Measurements from ENCODE around the gene ZSCAN29. TPM values are rescaled to one million over a fixed set of nuclear protein-coding genes. Genes with fewer than 3 reads are reported as not detected.
A peak's percentile ranks its signal among the peaks of the same experiment; 100 is the strongest.

Gene ZSCAN29
- total RNA-seq, 1 donor from 2014 or later: 11.6 TPM

DNA sequence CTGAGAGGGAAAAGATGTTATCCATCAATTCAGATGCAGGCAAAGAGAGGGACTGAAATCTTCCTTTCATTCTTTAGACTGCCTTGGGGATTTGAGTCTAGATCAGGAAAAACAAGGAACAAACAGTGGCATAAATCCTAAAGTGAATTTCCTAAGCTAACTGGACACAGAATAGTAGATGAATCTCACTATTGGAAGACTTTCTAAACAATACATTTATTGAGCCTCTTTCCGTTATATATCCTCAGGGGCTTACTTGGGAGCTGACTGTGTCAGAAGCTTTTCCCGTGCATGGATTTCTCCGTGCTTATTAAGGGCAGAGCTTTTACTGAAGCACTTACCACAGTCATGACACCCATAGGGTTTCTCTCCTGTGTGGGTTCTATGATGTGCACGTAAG lies 10.0 kb downstream of the ZSCAN29 start:
- intact Hi-C loops (cut with micrococcal nuclease): no loop called here
- DNase-seq (no peak), ATAC-seq (no peak)

DNA sequence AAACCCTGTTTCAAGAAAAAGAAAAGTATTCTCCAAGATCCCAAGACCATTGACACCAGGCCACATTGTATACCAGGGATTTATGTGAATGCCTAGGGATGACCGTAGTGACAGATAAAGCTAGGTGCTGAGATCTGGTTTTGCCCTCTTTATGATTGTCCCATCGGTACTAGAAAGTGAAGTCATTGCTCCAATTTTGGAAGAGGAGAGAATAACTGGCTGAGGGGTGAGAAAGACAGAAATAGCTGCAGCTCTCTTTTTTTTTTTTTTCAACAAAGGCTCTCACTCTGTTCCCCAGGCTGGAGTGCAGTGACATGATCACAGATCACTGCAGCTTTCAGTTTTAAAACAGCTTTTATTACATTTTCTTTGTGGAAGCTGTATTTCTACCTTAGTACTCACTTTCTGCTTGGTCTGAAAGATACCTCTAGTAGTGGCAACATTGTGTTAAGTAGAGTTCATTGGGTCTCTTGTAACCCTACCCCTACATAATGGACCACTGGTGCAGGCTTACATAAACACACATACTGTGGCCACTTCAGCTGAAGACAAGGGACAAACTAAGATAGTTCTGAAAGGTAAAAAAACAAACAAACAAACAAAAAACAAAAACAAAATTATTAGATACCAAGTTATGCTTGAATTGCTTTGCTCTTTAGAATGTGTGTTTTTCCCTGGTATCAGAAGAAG lies 18.0 kb downstream of the ZSCAN29 start:
- ATAC-seq (peak; percentile 89), DNase-seq (no peak)
- intact Hi-C loops (cut with micrococcal nuclease): no loop called here

DNA sequence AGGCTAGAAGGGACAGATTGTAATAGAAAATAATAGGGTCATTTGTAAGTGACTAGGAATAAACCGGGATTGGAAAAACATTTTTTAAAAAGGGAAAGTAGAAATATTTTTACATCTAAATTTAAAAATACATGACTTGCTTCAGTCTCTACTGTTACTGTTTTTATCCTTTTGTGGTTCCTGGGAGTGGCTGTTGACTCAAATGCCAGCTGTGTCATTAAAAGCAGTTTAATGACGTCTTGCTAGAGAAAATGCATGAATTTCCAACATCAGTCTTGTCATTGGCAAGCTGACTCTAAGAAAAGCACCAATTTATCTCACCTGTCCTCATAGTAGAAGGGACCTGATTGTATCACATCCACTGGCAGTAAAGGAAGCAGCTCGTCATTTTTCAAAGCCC lies 23.7 kb downstream of the ZSCAN29 start:
- ATAC-seq (no peak), DNase-seq (no peak)
- intact Hi-C loops (cut with micrococcal nuclease): no loop called here

GRCh38 chr15:43346305-43346704 lies 24.5 kb downstream of the ZSCAN29 start:
- intact Hi-C loops (cut with micrococcal nuclease): no loop called here
- DNase-seq: no peak
- ATAC-seq: no peak

- DNase-seq (no peak), ATAC-seq (no peak)
- intact Hi-C loops (cut with micrococcal nuclease): no loop called here
These were observed 40.1 kb downstream of the ZSCAN29 start for GRCh38 chr15:43330780-43331087.

- ATAC-seq (peak; percentile 97), DNase-seq (peak; percentile 94)
- intact Hi-C loops (cut with micrococcal nuclease): no loop called here
These were observed 40.7 kb downstream of the ZSCAN29 start, which contains the start of gene LCMT2 for GRCh38 chr15:43329960-43330779. Gene LCMT2 (minus strand): TSS chr15:43330573. CDS start chr15:43330489, 84 bp downstream.

DNA sequence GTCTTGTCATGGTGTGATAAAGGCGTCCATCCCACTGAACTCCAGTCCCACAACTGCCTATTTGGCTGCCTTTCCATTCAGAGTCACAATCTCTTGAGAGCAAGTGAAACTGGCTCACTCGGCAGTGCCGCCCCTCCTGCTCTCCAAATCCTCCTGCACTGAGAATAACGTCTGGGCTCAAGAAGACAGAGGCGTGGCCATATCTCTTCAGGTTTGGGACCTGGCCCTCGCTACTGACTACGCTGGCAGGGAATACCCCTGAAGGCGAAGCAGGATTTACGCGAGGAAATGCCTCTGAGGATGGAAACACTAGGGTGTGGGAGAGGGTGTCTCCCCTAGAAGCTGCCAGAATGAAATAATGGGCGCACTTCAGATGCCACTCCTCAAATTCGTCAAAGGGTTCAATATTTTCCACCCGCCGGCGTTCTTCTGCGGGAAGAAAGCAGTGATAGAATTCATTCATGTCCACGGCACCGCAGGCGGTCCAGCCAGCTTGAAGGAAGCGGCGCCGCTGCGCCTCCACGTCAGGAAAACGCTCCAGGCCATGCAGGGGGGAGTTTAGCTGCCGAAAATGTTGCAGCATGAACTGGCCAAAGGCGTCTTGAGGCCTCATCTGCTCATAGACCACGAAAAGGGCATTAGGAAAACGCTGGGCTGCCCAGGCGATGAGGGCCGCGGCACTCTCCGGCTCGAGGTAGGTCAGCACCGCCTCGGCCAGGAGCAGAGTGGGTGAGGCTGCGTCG lies 41.5 kb downstream of the ZSCAN29 start:
- peak; percentile 53 for DNase-seq
- intact Hi-C loops (cut with micrococcal nuclease): no loop called here
- ATAC-seq: peak; percentile 25

DNA sequence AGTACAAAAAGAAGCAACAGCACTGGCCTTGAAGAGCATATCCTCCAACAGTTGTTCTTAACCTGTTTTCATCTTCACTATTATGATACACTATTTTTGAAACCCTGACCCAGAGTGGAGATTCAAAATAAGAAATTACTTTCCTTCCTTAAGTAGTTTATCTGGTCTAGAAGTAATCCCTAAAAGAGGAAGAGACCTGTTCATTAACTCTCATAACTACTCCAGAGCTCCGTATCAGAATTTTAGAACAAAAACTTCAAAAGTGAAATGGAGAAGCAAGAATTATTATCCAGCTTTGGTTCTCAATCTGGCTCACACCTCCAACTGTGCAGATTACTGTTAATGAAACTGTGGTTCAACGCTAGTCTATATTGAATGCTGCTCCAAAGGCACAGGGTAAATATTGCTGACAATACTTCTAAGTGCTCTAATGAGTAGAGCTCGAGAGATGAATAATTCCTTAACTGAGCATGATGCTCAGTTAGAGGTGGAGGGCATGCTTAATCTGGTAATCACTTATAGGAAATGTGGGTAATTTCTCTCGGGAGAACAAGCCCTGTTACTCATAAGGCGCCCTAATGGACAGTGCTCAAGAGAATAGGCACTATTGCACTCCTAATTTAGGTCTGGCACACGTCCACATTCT lies 45.7 kb downstream of the ZSCAN29 start:
- ATAC-seq: no peak
- intact Hi-C loops (cut with micrococcal nuclease): no loop called here
- no peak for DNase-seq

- intact Hi-C loops (cut with micrococcal nuclease): no loop called here
- ATAC-seq: no peak
- DNase-seq: no peak
These were observed 51.7 kb downstream of the ZSCAN29 start for GRCh38 chr15:43318990-43319771.

- DNase-seq (no peak), ATAC-seq (no peak)
- intact Hi-C loops (cut with micrococcal nuclease): no loop called here
These were observed 53.2 kb downstream of the ZSCAN29 start for GRCh38 chr15:43317566-43318184.

GRCh38 chr15:43316971-43317346 lies 53.9 kb downstream of the ZSCAN29 start:
- no peak for DNase-seq
- intact Hi-C loops (cut with micrococcal nuclease): no loop called here

GRCh38 chr15:43316016-43316970 lies 54.5 kb downstream of the ZSCAN29 start:
- intact Hi-C loops (cut with micrococcal nuclease): no loop called here
- ATAC-seq (no peak), DNase-seq (no peak)

More at GRCh38 chr15:43316971-43317346, 53.9 kb downstream of the ZSCAN29 start:
- no peak for ATAC-seq

DNA sequence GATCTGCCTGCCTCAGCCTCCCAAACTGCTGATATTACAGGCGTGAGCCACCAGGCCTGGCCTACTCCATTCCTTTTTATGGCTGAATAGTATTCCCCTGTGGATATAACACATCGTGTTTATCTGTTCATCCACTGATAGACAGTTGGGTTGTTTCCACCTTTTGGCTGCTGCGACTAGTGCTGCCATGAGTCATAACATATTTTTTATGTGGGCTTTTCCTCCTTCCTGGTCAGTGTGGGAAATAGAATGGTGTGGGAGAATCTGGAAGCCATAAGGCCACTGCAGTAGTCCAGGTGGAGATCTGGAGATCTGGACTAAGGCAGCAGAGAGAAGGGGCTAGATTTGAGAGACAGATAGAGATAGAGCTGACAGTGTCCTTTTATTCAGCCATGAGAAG lies 56.7 kb downstream of the ZSCAN29 start:
- ATAC-seq: no peak
- intact Hi-C loops (cut with micrococcal nuclease): no loop called here
- no peak for DNase-seq

- intact Hi-C loops (cut with micrococcal nuclease): no loop called here
- ATAC-seq: no peak
- no peak for DNase-seq
These were observed 58.5 kb downstream of the ZSCAN29 start for GRCh38 chr15:43312378-43312777.

All from left ventricle myocardium superior (tissue), 1 donor.